Urinary bladder (tissue), 4 donors: Measurements from ENCODE around the gene AOPEP. TPM values are rescaled to one million over a fixed set of nuclear protein-coding genes. Genes with fewer than 3 reads are reported as not detected.

Experiments
- DNase-seq: peaks from one replicate; pipeline ENCODE4 v3.0.0-alpha.2; 2015; ENCODE audit errors: extremely low spot score
- H3K27ac ChIP-seq: one replicate; pipeline ENCODE4 v1.5.1; 2013; ENCODE audit warnings: low read depth, mild to moderate bottlenecking, moderate library complexity
- H3K36me3 ChIP-seq: one replicate; pipeline ENCODE4 v1.6.1; 2013; ENCODE audit warnings: mild to moderate bottlenecking, moderate library complexity; ENCODE audit not compliant: insufficient read depth
- H3K4me1 ChIP-seq: one replicate; pipeline ENCODE4 v1.6.1; 2013; ENCODE audit warnings: mild to moderate bottlenecking, moderate library complexity; ENCODE audit not compliant: insufficient read depth
- H3K4me3 ChIP-seq: one replicate; pipeline ENCODE4 v1.5.1; 2013; ENCODE audit warnings: low read depth, low read length
- WGBS: extraction: QIAGEN DNeasy Blood & Tissue Kit; methylation state at CpG from one replicate; pipeline ENCODE4 v1.1.7; 2013; 5-methylcytosine and 5-hydroxymethylcytosine counted together
- polyA plus RNA-seq: library from polyadenylated mRNA; stranded (reverse); fragments of 200-250 nt; gene quantifications from one replicate; pipeline ENCODE4 v1.2.3, GENCODE V29; 2013
- total RNA-seq: library from RNA; depleted of rRNA; stranded (reverse); fragments of >200 nt; gene quantifications from one replicate; pipeline ENCODE4 v1.2.3, GENCODE V29; 2014
- donor health status: healthy with polysubstance abuse.
- donor health status: healthy.

AOPEP gene
- total and polyA plus RNA-seq, 2 donors: 99.2 to 136 TPM

DNA sequence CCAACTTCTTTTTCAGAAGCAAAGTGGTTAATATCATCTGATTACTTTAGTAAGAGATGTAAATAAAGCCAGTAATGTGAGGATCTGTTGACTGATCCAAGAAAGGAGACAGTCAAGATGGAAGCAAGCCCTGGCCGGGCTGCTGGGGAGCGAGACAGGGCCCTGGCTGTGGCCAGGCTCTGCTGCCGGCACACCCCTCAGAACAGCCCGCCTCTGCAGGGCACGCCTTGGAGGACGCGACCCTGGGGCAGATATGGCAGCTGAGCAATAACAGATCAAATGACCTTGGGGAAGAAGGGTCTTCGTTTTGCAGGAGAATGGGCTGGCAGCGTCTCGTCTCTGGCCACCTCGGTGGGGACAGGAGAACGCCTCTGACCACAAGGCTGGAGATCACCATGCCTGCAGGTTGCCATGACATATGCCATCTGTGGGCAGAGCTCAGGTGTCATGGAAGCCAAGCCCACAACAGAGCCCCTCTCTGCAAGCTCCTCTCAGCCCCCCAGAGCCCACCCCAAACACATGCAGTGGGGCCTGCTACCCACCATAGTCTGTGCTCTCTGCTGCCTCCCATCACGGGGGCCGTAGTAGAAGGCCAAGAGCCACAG, 384.5 kb downstream of the AOPEP start:
- Histone ChIP-seq H3K27ac (no peak overlapping the region), H3K4me1 (no peaks in the 10 kb centered on the region), H3K36me3 (peaks cover 3% of the 10 kb centered on the region), H3K4me3 (no peak overlapping the region)
- DNase-seq: no peak
- WGBS: 73% methylated on average over 14 of the region's 14 CpGs

DNA sequence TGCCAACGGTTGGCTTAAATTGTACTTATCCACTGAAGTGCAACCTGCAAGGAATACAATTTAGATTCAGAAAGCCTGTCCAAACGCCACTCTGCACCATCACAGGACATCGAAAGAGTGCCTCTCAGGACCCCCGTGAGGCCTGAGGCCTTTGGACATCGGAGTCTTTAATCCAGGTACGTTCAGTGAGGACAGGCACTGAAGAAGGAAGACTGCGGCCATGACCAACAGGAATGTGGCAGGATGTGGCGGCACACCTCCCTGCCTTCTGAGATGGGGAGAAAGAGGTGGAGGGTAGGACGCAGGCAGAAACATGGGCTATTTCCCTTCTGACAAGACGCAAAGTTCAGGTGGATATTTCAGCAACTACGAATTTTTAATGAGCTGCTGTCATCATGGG, 385.2 kb downstream of the AOPEP start:
- 91% methylated on average over 11 of the region's 11 CpGs for WGBS
- peaks cover 3% of the 10 kb centered on the region for H3K36me3 ChIP-seq
- peaks cover 2% of the 10 kb centered on the region for H3K4me1 ChIP-seq
- H3K4me3 ChIP-seq: no peak overlapping the region
- H3K27ac ChIP-seq: no peak overlapping the region
- DNase-seq: no peak

DNA sequence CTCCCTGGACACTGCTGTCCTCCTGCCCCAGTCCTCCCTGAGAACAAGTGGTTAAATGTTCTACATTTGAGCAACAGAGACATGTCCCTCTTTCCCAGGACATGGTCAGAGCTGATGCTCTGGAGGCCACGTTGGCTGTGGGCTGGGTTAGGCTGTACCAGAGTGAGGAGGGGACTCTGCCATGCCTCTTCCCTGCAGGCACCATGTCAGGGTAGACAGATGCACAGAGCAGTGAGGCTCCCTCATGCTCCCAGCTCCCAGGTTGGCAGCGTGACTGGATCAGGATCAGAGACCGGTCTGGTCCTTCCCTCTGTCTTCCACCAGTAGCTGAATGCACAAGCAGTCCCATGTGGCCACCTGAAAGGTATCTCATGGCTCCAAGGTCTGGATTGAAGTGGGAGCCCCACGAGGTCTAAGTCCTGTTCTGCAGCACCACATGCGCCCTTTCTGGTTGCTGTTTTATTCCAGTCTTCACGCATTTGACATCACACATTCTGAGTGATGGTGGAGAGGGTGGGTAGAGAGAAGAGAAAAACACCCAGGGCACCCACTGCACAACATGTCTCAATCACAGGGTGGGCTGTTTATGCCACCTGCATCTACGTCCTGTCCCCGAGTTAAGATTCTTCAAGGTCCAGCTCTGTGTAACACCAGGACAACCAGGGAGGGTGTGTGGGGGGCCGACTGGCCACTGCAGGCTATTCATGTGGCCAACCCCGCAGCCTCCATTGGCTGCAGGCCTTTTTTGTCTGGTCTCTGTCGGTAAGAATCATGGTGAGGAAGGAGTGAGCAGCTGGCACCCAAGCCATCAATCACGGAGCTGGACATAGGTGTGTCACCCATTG, 386.2 kb downstream of the AOPEP start:
- Histone ChIP-seq H3K27ac (no peak overlapping the region), H3K4me1 (peaks cover 2% of the 10 kb centered on the region), H3K4me3 (no peak overlapping the region), H3K36me3 (peaks cover 3% of the 10 kb centered on the region)
- WGBS: 92% methylated on average over 12 of the region's 12 CpGs
- no peak for DNase-seq

DNA sequence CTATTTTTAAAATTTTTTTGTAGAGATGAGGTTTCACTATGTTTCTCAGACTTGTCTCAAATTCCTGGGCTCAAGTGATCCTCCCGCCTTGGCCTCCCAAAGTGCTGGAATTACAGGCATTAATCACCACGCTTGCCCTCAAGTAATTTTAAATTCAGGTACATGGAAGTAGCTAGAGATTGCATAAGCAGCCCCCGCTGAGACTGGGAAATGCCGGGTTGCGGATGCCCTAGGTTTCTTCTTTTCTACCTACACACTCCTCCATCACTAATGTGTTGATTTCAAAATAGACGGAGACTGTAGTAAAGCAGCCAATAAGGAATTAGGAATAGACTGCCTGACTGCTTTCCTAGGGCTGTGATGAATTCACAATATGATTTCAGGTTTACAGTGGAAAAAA, 388.6 kb downstream of the AOPEP start:
- Histone ChIP-seq H3K36me3 (peaks cover 3% of the 10 kb centered on the region), H3K4me3 (no peak overlapping the region), H3K27ac (no peak overlapping the region), H3K4me1 (peaks cover 2% of the 10 kb centered on the region)
- no peak for DNase-seq
- 92% methylated on average over 6 of the region's 6 CpGs for WGBS

DNA sequence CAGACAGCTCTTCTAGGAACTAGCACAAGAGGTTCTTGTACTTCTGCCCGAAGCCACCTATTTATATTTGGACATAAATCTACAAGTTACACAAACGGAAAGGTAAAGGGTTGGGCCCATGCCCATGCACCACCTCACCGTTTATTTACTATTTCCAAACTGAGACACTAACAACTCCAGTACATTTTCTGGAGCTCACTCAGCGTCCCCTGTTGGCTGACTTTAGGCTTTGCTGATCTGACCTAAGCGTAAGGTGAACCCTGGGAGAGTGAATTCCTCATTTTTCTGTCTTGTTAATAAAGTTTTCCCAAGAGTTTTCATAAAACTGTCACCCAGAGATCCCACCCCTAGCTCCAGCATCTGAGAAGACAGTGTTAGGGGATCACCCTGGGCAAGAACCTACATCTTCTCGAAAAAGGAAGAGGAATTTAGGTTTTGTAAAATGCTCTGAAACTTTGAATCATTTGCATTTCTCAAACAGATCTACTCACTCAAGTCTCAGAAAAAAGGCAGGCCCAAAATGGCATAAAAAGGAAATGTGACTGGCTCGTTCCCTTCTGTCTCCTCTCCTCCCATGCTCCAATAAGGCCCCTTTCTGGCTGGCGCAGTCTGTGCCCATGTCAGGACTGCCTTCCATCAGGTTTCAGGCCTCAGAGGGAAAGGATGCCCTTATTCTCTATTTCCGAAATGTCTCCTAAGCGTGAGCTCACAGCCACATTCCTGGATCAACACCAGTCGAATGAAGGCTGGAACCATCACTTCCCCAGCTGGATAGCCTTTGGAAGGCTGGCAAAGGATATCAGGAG, 389.7 kb downstream of the AOPEP start:
- H3K36me3 ChIP-seq: no peaks in the 10 kb centered on the region
- peaks cover 2% of the 10 kb centered on the region for H3K4me1 ChIP-seq
- no peak overlapping the region for H3K27ac ChIP-seq
- no peak for DNase-seq
- WGBS: 77% methylated on average over 11 of the region's 11 CpGs
- H3K4me3 ChIP-seq: no peak overlapping the region

DNA sequence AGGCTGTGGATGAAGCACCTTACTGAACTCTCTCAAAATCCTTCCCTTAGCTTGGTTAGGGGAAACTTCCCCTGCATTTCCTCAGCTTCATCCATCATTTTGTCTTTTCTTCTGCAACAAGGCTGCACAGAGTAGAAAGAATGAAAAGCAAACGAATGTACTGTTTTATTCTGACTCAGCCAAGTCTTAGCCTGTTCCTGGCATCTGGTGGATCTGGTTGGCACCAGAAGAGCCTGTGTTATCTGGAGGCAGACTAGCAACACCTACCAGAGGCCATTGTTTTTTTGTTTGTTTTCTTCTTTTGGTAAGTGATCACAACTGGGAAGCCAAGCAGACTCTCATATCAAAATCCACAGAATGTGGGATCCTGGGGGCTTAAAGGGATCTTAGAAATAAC, 390.3 kb downstream of the AOPEP start:
- no peaks in the 10 kb centered on the region for H3K36me3 ChIP-seq
- DNase-seq: no peak
- peaks cover 2% of the 10 kb centered on the region for H3K4me1 ChIP-seq
- H3K27ac ChIP-seq: no peak overlapping the region
- 29% methylated on average over 1 of the region's 1 CpG for WGBS
- no peak overlapping the region for H3K4me3 ChIP-seq

DNA sequence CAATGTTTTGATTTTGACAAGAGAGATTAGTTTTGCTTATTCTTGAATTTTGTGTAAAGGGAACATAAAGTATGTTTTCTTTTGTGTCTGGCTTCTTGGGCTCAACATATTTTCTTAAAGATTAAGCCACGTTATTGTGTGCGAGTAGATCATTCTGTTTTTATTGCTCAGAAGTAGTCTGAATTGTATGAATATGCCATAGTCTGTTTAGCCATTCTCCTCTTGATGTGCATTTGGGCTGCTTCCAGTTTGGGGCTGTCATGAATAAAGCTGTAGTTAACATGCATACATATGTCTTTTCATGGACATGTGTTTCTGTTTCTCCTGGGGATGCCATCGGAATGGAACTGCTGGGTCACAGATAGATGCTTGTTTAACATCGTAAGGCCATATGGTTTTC, 392.1 kb downstream of the AOPEP start:
- peaks cover 3% of the 10 kb centered on the region for H3K4me1 ChIP-seq
- no peak overlapping the region for H3K4me3 ChIP-seq
- no peak overlapping the region for H3K27ac ChIP-seq
- H3K36me3 ChIP-seq: no peaks in the 10 kb centered on the region
- DNase-seq: no peak
- 66% methylated on average over 4 of the region's 4 CpGs for WGBS

DNA sequence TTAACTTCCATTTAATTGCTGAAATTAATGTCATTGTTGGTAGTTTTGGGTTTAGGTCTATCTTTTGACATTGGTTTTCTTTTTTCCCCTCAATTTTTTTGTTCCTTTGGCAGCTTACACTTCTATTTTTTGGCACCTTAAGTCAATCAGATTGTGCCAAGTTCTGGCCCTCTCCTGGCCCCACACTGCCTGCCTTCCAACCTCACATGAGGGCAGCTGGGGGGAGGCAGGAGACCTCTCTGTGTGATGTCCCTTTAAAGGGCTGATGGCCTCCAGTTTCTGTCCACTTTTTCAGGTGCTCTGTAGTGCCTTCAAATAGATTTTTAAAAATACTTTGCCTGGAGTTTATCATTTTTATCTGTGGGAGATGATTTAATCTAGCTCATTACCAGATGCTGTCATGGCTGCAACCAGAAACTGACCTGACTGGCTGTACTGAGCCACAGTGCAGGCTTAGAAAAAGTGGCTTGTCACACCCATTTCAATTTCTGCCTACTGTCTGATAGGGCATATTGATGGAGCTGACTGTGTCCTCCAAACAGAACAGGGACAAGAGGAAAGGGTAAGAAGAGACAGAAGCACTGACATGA, 394.4 kb downstream of the AOPEP start:
- H3K27ac ChIP-seq: no peak overlapping the region
- peaks cover 3% of the 10 kb centered on the region for H3K4me1 ChIP-seq
- H3K4me3 ChIP-seq: no peak overlapping the region
- H3K36me3 ChIP-seq: no peaks in the 10 kb centered on the region
- no peak for DNase-seq

DNA sequence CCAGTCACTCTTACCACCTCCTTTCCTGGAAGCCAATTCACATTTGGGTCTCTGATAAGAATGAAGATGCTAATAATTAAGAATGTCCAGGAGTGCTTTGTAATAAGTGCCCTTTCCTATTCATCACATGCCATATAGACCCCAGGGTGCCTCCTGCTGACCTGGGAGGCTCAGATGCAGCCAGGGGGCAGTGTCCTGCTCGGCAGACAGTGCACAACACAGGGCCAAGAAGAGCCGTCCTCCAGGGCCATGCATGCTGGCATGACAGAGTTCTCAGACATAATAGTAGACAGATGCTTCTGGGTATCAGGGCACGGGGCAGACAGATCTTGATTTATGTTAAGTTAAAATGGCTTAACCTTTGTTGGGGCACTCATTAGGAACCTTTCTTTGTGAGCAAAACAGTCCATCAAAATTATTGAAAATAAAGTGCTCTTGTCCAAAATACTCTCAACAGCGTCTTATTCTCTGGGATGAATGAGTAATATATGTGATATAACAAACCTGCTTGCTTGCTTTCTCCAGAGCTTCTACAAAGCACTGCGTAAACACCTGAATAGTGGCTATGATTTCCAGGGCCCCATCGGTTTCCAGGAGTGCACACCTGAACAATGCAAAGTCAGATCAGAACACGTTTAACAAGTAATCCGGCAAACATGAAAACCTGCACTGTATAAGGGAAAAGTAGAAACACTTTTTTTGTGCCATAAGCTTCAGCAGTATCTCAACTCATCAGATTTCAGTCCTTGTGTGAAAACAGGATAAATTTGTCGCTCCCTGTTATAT, 398.3 kb downstream of the AOPEP start:
- H3K4me3 ChIP-seq: no peak overlapping the region
- peak overlapping the region; percentile 3 for H3K27ac ChIP-seq
- peaks cover 2% of the 10 kb centered on the region for H3K4me1 ChIP-seq
- peak; percentile 75 for DNase-seq
- WGBS: 74% methylated on average over 9 of the region's 9 CpGs
- no peaks in the 10 kb centered on the region for H3K36me3 ChIP-seq

DNA sequence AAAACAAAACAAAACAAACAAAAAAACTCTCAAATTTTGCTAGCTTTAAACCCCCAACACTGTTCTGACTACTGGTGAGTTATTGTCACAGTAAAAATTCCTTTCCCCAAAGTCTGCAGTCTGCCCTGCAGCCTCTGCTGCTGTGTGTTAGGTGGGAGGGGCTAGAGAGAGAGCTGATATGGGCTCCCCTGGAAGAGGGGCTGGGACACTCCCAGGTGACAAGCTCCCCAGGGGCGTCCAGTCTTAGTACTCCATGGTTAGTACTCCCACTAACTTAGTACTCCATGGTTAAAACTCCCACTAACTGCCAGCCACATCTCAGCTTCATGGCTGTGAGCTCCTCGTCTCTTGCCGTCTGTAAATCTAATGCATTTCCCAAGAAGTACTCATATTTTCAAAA, 399.2 kb downstream of the AOPEP start:
- Histone ChIP-seq H3K4me1 (peaks cover 2% of the 10 kb centered on the region), H3K36me3 (no peaks in the 10 kb centered on the region), H3K4me3 (no peak overlapping the region), H3K27ac (no peak overlapping the region)
- no peak for DNase-seq
- WGBS: 78% methylated on average over 3 of the region's 3 CpGs

DNA sequence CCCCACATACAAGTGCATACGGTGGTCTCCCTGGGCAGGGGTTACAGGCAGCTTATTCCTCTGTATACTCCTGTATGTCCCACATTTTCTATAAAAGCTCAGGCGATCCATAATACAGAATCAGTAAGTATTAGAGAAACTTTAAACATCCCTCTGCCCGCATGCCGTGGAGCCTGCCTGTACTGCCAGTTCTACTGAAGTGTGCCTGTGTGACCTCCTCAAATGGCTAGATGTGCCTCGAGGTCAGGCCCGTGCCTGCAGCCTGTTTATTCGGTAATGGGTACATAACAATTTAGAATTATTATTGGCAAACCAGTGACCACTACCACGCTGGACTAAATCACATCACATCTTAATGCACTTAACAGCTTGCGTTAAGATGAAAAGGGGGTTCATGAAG, 400.2 kb downstream of the AOPEP start:
- peaks cover 2% of the 10 kb centered on the region for H3K4me1 ChIP-seq

DNA sequence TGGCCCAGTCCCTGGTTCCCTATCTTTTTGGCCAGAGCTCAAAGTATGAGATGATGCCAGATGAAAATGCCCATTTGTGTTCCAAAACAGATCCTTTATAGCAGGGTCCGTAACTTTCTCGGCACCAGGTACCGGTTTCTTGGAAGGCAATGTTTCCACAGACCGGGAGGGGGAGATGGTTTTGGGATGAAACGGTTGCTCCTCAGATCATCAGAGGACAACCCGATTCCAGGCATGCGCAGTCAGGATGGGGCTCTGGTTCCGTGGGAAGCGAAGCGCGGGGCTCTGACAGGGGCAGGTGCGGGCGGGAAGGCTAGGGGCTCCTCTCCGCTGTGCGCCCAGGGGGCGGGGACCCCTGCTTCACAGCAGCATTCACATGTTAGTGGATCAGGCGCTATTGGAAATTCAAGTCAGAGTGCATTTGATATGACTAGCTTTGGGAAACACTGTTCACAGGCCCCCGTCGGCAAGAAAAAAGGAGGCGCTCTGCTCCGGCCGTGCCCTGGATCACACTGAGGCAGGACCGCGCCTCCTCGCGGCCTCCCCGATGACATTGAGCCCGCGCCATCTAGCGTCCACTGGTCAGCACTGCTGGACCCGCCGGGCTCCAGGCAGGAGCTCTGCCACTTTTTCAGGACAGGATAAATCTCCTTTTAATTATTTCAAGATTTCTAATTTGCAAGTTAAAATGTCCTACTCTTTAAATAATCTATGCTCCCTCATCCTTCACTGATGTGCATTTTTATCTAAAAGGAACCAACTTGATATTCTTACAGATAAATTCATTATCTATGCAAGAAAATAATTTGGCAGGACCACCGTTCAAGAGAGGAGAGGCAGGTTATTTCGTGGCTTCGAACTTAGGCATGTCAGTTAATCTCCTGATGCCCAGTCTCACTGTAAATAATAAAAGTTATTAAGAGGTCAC, 401.0 kb downstream of the AOPEP start:
- DNase-seq: no peak
- Histone ChIP-seq H3K4me3 (no peak overlapping the region), H3K4me1 (peaks cover 2% of the 10 kb centered on the region), H3K36me3 (no peaks in the 10 kb centered on the region), H3K27ac (no peak overlapping the region)
- WGBS: 16% methylated on average over 35 of the region's 35 CpGs

More for the DNA sequence above, 400.2 kb downstream of the AOPEP start:
- DNase-seq: no peak
- H3K4me3 ChIP-seq: no peak overlapping the region
- WGBS: 86% methylated on average over 9 of the region's 9 CpGs
- no peaks in the 10 kb centered on the region for H3K36me3 ChIP-seq
- no peak overlapping the region for H3K27ac ChIP-seq
